ENCODE data around the gene SMYD1.

DNA sequence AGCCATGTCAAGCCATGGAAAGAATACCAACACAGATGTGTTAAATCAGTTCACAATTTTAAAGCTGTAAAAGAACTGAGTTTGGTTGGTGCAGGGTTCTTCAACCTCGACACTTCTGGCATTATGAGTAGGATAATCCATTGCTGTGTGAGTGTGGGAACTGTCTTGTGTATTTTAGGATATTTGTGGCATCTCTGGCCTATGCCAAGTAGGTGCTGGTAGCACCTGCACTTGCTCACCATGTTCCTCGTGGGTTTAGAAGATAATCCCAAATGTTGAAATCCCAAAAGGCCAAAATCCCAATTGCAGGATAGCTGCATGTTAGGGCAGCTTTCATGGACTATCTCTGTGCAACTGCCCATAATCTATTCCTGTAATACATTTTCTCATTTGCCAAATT, 15.8 kb upstream of the SMYD1 start:
- TF ChIP-seq, protein P1, sequence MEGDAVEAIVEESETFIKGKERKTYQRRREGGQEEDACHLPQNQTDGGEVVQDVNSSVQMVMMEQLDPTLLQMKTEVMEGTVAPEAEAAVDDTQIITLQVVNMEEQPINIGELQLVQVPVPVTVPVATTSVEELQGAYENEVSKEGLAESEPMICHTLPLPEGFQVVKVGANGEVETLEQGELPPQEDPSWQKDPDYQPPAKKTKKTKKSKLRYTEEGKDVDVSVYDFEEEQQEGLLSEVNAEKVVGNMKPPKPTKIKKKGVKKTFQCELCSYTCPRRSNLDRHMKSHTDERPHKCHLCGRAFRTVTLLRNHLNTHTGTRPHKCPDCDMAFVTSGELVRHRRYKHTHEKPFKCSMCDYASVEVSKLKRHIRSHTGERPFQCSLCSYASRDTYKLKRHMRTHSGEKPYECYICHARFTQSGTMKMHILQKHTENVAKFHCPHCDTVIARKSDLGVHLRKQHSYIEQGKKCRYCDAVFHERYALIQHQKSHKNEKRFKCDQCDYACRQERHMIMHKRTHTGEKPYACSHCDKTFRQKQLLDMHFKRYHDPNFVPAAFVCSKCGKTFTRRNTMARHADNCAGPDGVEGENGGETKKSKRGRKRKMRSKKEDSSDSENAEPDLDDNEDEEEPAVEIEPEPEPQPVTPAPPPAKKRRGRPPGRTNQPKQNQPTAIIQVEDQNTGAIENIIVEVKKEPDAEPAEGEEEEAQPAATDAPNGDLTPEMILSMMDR (IDR thresholded peaks at IDR 0.05) = no peak
- no peak; the same call in 1 of the 2 replicates for TF ChIP-seq POLR2AphosphoS5 (IDR thresholded peaks at IDR 0.05; ENCODE audit: low read depth, low read length)
- TF ChIP-seq, protein P2, sequence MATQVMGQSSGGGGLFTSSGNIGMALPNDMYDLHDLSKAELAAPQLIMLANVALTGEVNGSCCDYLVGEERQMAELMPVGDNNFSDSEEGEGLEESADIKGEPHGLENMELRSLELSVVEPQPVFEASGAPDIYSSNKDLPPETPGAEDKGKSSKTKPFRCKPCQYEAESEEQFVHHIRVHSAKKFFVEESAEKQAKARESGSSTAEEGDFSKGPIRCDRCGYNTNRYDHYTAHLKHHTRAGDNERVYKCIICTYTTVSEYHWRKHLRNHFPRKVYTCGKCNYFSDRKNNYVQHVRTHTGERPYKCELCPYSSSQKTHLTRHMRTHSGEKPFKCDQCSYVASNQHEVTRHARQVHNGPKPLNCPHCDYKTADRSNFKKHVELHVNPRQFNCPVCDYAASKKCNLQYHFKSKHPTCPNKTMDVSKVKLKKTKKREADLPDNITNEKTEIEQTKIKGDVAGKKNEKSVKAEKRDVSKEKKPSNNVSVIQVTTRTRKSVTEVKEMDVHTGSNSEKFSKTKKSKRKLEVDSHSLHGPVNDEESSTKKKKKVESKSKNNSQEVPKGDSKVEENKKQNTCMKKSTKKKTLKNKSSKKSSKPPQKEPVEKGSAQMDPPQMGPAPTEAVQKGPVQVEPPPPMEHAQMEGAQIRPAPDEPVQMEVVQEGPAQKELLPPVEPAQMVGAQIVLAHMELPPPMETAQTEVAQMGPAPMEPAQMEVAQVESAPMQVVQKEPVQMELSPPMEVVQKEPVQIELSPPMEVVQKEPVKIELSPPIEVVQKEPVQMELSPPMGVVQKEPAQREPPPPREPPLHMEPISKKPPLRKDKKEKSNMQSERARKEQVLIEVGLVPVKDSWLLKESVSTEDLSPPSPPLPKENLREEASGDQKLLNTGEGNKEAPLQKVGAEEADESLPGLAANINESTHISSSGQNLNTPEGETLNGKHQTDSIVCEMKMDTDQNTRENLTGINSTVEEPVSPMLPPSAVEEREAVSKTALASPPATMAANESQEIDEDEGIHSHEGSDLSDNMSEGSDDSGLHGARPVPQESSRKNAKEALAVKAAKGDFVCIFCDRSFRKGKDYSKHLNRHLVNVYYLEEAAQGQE (IDR thresholded peaks at IDR 0.05; ENCODE audit: insufficient read depth in 1 of 2, low read depth in 2 of 2, low read length in 1 of 2) = no peak
- no peak for TF ChIP-seq TCF7L2 (IDR thresholded peaks at IDR 0.05; ENCODE audit: low read depth, low read length)
- no peak for TF ChIP-seq SIN3A (IDR thresholded peaks at IDR 0.05; ENCODE audit: borderline replicate concordance, insufficient read depth, low read depth, low read length)

All from Panc1 (cell line).